ENCODE measurements around the gene RHBDL1. TPM values are rescaled to one million over a fixed set of nuclear protein-coding genes. Genes with fewer than 3 reads are reported as not detected.
A peak's percentile ranks its signal among the peaks of the same experiment; 100 is the strongest.

RHBDL1 gene
- total RNA-seq, 1 experiment from 2014 or later: 12.7 TPM

DNA sequence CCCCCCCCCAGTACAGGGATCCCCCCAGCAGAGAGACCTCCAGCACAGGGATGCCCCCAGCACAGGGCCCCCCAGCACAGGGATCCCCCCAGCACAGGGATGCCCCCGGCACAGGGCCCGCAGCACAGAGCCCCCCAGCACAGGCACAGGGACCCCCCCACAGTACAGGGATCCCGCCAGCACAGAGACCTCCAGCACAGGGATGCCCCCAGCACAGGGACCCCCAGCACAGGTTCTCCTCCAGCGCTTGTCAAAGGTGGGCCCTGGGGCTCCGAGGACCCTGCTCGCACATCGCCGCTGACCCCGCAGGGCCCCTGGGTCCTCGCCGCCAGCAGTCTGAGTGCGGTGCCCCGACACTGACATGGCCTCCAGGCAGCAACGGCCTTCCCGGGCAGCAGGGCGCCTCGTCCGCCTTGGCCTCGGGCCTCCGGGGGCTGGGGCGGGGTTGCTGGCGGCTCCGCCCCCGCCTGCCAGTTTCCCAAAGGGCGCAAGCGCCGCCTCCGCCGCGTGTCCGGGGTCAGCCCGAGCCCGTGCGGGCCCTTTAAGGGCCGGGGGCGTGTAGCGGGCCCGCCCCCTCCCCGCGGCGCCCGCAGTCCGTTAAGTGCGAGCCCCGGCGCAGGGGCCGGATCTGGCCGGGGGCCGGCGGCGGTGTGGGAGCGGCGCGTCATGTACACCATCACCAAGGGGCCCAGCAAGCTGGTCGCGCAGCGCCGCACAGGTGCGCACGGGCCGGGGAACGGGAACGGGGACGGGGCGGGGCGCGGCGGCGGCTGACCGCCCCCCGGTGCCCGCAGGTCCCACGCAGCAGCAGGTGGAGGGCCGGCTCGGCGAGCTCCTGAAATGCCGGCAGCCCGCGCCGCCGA is 33.9 kb upstream of the RHBDL1 start, which contains the start of gene MCRIP2 (continued):
- TF ChIP-seq, protein P1, sequence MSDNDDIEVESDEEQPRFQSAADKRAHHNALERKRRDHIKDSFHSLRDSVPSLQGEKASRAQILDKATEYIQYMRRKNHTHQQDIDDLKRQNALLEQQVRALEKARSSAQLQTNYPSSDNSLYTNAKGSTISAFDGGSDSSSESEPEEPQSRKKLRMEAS (IDR thresholded peaks at IDR 0.05): peak; percentile 25
- TF ChIP-seq POLR2AphosphoS5 (IDR thresholded peaks at IDR 0.05; ENCODE audit: low read depth, low read length): peak; percentile 59
- TF ChIP-seq SIN3A (IDR thresholded peaks at IDR 0.05; ENCODE audit: low read depth): peak; percentile 37
- no peak for TF ChIP-seq SRF (IDR thresholded peaks at IDR 0.05; ENCODE audit: low read depth)

DNA sequence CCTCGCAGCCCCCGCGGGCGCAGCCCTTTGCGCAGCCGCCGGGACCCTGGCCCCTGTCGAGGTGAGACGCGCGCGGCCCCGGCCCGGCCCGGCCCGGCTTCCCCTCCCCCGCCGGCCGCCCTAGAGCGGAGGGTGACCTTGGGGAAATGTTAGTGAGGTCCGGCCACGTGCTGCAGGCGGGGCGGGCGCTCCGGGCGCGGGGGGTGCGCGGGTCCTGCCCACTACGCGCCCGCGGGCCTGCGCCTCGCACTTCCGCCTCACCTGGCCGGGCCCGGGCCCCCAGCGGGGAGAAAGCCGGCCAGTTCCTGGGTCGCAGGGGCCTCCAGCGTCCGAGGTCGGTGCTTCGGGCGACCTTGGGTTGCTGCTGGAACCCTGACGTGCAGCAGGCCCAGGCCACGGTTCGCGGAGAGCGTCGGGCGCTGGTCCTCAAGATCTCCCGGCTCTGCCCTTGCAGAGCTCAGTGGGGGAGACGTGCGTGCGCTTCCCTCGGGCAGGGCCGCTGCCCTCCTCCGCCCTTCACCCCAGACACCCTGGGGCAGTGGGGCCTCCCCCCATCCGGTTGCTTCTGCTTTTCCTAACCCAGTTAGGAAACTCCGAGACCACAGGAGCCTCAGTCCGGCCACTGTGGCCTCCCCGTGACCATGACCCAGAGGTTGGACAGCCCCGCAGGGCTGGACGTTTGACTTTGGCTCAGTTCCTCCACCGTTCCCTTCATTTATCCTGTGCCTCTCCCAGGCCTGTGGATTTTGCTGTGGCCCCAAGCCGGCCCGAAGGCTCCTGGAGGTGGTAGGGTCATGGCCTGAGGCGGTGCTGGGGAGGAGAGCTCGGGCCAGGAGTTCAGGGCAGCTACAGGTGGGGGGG is 33.1 kb upstream of the RHBDL1 start:
- RAD21 ChIA-PET (ENCODE audit: low non-redundant PET in 1 of 2, low total read pairs in 2 of 2, uncharacterized antibody in 2 of 2, unreplicated experiment in 2 of 2): no interaction called here
- POLR2A ChIA-PET: no interaction called here
- no peaks in the 10 kb centered on the region for H3K36me3 ChIP-seq (ENCODE audit: control insufficient read depth in 1 of 2, insufficient read depth in 2 of 2, low read length in 2 of 2)
- DNase-seq (ENCODE audit: low read depth, low spot score) (no peak), ATAC-seq (peak; percentile 54)
- intact Hi-C loops (cut with micrococcal nuclease): no loop called here
- H3K9me3 ChIP-seq (ENCODE audit: control insufficient read depth in 1 of 2, insufficient read depth in 1 of 2, low read depth in 1 of 2, low read length in 2 of 2): no peaks in the 10 kb centered on the region
- no peak overlapping the region for H2AFZ ChIP-seq (ENCODE audit: low read depth, low read length, poor library complexity, severe bottlenecking)
- H3K9me2 ChIP-seq (ENCODE audit: insufficient read depth): no peaks in the 10 kb centered on the region
- TF ChIP-seq POLR2AphosphoS5 (IDR thresholded peaks at IDR 0.05; ENCODE audit: low read depth, low read length) (peak; percentile 12; the same call in 1 of the 2 replicates), CEBPB (IDR thresholded peaks at IDR 0.05; ENCODE audit: low read depth) (no peak), RAD21 (IDR thresholded peaks at IDR 0.05; ENCODE audit: low read depth) (no peak), ELF1 (IDR thresholded peaks at IDR 0.05; ENCODE audit: borderline replicate concordance, low read depth) (no peak), POLR2A (IDR thresholded peaks at IDR 0.05; ENCODE audit: borderline replicate concordance, extremely low read depth, insufficient read depth, insufficient read length) (no peak), ZFX (IDR thresholded peaks at IDR 0.05) (peak; percentile 72), YY1 (IDR thresholded peaks at IDR 0.05; ENCODE audit: extremely low read depth, insufficient replicate concordance, low read depth, low read length) (no peak), EGR1 (IDR thresholded peaks at IDR 0.05; ENCODE audit: low read depth) (no peak), EZH2 (IDR thresholded peaks at IDR 0.05) (no peak), SRF (IDR thresholded peaks at IDR 0.05; ENCODE audit: low read depth) (no peak), EZH2phosphoT487 (IDR thresholded peaks at IDR 0.05; ENCODE audit: borderline replicate concordance) (no peak)
- TF ChIP-seq, protein P2, sequence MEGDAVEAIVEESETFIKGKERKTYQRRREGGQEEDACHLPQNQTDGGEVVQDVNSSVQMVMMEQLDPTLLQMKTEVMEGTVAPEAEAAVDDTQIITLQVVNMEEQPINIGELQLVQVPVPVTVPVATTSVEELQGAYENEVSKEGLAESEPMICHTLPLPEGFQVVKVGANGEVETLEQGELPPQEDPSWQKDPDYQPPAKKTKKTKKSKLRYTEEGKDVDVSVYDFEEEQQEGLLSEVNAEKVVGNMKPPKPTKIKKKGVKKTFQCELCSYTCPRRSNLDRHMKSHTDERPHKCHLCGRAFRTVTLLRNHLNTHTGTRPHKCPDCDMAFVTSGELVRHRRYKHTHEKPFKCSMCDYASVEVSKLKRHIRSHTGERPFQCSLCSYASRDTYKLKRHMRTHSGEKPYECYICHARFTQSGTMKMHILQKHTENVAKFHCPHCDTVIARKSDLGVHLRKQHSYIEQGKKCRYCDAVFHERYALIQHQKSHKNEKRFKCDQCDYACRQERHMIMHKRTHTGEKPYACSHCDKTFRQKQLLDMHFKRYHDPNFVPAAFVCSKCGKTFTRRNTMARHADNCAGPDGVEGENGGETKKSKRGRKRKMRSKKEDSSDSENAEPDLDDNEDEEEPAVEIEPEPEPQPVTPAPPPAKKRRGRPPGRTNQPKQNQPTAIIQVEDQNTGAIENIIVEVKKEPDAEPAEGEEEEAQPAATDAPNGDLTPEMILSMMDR (IDR thresholded peaks at IDR 0.05 in 2 of 3, conservative IDR thresholded peaks at IDR 0.05 in 1 of 3; ENCODE audit: borderline replicate concordance in 1 of 3, insufficient read depth in 1 of 3, low read depth in 2 of 3, low read length in 2 of 3): no peak
- TF ChIP-seq, protein P1 (IDR thresholded peaks at IDR 0.05): peak; percentile 52; the same call in 1 of the 2 replicates
- TF ChIP-seq, protein P3, sequence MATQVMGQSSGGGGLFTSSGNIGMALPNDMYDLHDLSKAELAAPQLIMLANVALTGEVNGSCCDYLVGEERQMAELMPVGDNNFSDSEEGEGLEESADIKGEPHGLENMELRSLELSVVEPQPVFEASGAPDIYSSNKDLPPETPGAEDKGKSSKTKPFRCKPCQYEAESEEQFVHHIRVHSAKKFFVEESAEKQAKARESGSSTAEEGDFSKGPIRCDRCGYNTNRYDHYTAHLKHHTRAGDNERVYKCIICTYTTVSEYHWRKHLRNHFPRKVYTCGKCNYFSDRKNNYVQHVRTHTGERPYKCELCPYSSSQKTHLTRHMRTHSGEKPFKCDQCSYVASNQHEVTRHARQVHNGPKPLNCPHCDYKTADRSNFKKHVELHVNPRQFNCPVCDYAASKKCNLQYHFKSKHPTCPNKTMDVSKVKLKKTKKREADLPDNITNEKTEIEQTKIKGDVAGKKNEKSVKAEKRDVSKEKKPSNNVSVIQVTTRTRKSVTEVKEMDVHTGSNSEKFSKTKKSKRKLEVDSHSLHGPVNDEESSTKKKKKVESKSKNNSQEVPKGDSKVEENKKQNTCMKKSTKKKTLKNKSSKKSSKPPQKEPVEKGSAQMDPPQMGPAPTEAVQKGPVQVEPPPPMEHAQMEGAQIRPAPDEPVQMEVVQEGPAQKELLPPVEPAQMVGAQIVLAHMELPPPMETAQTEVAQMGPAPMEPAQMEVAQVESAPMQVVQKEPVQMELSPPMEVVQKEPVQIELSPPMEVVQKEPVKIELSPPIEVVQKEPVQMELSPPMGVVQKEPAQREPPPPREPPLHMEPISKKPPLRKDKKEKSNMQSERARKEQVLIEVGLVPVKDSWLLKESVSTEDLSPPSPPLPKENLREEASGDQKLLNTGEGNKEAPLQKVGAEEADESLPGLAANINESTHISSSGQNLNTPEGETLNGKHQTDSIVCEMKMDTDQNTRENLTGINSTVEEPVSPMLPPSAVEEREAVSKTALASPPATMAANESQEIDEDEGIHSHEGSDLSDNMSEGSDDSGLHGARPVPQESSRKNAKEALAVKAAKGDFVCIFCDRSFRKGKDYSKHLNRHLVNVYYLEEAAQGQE (IDR thresholded peaks at IDR 0.05; ENCODE audit: low read depth): no peak
- H3K27ac ChIP-seq (ENCODE audit: low read depth, low read length): peak overlapping the region; percentile 90
- peak overlapping the region; percentile 56 to 67 for H3K4me3 ChIP-seq (replicated peaks in 1 of 2; ENCODE audit: low read depth in 1 of 2, low read length in 2 of 2)
- H4K20me1 ChIP-seq (ENCODE audit: insufficient read depth): no peaks in the 10 kb centered on the region
- CTCF ChIA-PET: no interaction called here
- no peaks in the 10 kb centered on the region for H3K27me3 ChIP-seq (ENCODE audit: insufficient read depth, low read length)
- TSS peak; percentile 41 for BruUV-seq (replicated peaks)
- peaks cover 23% of the 10 kb centered on the region for H3K79me2 ChIP-seq (ENCODE audit: insufficient read depth, low read length)
- H3K4me2 ChIP-seq (ENCODE audit: low read length): peak overlapping the region; percentile 76
- peak overlapping the region; percentile 82 for H3K9ac ChIP-seq (ENCODE audit: low read length)
- peaks cover 14 to 46% of the 10 kb centered on the region in 2 experiments for H3K4me1 ChIP-seq (ENCODE audit: control insufficient read depth in 1 of 2, insufficient read depth in 2 of 2, low read length in 2 of 2)

Measured in HCT116 (cell line).